GM18861 (cell line): ENCODE data around the gene ATF4.
"Not testable (repeated sequence)": the region's sequence is repeated elsewhere in the genome, so short reads cannot be mapped to it uniquely, and the experiment has no call there.

Experiments used
- ATAC-seq: cut with Tn5 transposase; IDR thresholded peaks from one replicate; pipeline ENCODE4 v1.9.1; 2021; ENCODE audit not compliant: unreplicated experiment

The ATF4 gene

DNA sequence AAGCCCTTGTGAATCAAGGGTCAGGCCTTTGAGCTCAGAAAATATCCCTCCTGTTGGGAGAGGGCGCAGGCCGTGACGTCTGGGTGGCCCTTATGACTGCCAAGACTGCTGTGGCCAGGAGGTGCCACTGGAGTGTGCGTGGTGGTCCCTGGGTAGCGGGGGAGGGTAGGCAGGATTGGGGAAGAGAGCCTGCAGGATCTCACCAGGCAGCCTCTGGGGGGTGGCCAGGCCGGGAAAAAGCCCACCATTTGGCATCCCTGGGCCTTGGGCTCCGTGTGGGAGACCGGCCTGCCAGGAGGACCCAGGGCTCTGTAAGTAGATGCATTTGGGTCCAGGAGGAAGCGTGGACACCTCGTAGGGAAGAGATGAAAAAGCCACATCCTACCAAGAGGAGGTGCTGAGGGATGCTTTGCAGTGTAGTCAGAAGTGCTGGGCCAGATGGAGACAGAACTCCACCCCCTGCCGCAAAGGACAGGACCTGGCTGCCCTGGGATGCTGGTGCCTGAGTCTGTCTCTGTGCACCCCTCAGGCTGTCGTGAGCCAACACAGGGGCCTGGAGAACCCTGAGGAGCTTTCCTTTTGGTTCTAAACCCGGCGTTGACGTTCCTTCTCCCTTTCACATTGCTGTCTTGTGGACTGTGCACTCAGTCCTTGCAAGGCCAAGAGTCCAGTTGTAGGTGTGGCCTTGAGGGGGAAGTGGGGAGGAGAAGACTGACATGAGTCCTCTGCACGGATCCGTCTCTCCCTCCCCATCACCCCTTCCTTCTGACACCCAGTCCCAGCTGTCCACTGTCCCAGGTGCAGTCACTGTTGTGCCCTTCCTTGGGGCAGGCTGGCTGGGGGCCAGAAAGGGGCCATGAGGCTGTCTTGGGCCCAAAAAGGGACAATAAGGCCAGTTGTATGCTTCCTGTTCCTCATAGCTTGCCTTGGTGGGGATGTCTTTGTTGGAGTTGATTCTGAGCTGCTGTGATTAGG, 31.0 kb upstream of the ATF4 start:
- no peak for ATAC-seq

GRCh38 chr22:39490135-39490798, 30.1 kb upstream of the ATF4 start:
- peak; percentile 65 for ATAC-seq

GRCh38 chr22:39490966-39491680, 29.2 kb upstream of the ATF4 start:
- ATAC-seq: no peak

GRCh38 chr22:39491696-39492095, 28.7 kb upstream of the ATF4 start:
- no peak for ATAC-seq

GRCh38 chr22:39492186-39492585, 28.2 kb upstream of the ATF4 start:
- no peak for ATAC-seq

- no peak for ATAC-seq
These were observed 26.6 kb upstream of the ATF4 start for GRCh38 chr22:39493759-39494158.

GRCh38 chr22:39494471-39495120, 25.8 kb upstream of the ATF4 start:
- ATAC-seq: no peak

- no peak for ATAC-seq
These were observed 24.1 kb upstream of the ATF4 start for GRCh38 chr22:39496131-39496838.

DNA sequence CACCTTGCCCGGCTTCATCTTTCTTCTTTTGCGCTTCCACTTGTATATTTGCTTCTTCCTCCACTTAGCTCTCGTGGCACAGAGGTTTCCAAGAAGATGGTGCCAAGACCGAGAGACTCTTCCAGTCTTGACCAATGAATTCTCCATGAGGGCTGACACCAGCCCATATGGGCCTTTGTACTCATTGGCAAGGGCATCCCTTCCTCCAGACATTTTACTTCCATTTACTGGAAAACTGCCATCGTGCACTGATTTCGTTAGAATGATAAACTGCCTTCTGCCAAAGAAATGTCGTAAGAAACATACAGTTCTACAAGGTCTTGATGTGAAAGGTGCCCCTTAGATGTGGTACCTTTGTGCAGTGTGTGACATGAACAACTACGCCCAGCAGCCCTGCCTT, 22.9 kb upstream of the ATF4 start:
- no peak for ATAC-seq

DNA sequence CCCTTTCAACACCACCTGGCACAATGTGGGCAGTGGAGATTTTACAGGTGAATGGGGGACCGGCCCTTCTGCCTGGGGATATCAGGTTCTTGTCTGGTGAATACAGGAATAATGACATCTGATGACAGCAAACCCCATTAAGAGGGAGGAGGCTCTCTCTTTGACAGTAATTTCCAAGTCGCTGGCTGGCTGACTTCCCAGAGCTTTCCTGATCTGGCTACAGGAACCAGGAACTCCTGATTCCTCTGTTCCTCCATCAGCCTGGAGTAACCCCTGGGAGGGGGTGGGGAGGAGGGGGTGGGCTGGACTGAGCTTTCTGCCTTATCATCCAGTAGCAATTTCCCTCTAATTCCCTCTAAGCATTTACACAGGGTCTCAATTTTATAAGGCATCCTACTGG, 22.0 kb upstream of the ATF4 start:
- no peak for ATAC-seq

DNA sequence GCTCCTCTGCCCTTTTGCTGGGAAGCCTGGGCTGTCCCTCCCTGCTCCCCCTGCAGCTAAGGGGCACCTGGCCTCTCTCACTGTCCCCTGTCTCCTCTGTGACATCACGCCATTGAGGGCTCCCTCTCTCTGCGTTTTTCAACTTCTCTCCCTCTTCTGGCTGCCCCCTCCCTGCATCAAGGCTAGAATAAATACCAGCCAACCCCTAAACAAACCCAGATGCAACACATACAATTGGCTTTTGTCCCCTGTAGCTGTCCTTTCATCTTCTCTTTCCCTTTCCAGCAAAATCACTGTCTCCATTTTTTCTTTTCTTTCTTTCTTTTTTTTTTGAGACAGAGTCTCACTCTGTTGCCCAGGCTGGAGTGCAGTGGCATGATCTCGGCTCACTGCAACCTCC, 21.6 kb upstream of the ATF4 start:
- ATAC-seq: no peak

DNA sequence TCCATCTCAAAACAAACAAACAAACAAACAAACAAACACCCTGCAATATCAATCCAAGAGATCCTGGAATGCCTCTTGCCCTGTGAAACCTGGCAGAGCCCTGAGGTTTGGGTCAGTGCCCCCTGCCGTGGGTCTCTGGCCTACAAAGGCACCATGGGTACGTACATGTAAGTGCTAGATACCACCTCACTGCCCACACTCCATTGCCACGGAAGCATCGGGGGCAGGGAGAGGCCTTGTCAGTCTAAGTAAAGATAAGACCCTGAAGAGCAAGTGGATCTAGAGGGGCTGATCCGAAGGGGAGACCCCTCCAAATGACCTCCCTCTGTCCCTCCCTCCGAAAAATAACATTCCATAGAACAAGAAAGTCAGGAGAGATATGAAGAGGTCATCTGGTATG, 20.3 kb upstream of the ATF4 start:
- no peak for ATAC-seq

DNA sequence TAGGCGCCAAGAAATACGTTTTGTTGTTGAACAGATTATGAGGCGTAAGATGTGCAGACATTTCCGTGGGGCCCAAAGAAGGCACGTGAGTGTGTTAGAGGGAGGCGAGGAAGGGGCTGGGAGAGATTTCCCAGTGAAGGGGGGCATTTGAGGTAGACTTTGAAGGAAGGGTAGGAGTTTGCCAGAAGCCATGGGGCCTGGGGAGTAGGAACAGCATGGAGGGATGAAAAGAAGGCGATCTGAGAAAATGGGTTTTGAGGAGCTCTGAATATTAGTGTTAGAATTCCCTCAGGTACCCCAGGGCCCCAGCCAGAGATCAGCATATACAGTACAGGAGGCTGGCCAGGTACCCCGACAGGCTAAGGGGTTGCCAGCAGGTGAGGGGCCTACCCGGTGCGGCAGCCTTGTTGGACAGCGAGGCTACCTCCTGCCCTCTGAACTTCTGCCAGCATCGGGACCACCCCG, 18.7 kb upstream of the ATF4 start:
- ATAC-seq: no peak

DNA sequence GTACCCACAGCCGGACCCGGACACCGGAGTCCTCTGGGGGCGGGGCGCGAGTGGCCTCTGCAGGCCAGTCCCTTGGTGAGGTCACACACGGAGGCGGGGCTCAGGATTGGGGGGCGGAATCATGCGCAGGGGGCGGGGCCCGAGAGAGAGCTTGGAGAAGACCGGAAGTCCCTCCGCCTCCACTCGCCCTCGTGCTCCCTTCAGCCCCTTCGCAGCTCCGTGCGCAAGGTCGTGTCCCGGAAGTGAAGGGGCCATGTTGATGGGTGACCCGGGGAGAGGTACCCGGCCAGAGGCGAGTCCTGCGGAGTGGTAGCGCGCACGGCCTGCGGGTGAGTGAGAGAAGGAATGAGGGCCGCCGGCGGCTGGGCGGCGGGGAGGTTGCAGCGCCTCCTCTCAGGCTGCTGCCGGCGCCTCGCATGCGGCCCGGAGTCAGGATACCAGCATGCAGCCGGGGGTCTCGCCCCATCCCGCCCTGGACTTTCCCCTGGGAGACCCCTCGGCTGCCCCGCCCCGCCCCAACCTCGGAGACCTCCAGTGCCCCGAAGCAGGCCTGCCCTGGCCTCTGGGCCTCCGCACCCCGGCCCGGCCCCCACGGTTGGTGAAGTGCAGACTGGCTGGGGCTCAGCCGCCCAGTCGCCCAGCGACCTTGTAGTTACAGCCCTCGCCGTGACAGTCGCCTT, 18.1 kb upstream of the ATF4 start, which contains the start of gene MIEF1:
TSS of gene MIEF1 (plus strand) at position 182 of the 680 bp plus-strand sequence. CDS start 9,005 bp downstream, outside the sequence.
- peak; percentile 73 for ATAC-seq

DNA sequence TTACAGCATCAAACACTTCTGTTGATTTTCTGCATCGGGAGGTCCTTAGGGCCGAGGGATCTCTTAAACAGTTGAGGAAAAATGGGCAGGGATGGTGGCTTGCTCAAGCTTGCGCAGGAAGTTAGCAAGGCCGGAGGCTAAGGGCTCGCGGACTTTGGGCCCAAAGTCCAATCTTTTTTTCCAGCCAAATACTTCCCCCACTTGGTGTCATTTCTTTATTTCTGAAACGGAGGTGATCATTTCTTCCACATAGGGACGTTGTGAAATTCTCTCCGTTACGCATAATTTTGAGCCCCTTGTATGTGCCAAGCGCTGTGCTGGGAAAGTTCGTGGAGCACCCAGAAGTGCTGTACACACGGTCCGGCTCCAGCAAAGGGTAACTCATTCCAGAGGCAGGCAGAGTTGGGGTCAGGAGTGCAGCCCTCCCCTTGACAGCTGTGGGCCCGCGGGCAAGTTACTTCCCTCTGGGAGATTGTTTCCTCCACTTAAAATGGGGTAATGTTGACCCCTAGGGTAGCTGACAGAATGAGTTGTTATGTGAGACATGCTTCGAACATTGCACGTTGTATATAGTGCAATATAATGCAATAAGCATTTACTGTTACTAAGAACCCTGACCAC, 17.5 kb upstream of the ATF4 start:
- peak; percentile 7 for ATAC-seq

DNA sequence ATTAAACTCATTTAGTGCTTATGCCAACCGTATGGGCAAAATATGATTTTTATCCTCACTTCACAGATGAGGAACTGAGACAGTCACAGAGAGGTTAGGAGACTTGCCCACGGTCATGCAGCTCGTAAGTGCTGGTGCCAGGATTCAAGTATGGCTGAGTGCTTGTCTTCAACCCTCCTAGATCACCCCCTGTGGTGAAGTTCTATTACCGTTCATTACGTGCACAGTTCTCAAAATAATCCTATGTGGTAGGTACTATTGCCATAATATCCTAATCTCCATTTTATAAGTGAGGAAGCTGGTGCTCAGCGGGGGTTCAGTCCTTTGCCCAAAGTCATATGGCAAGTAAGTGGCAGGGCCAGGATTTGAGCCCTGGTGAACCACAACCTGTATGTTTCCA, 16.7 kb upstream of the ATF4 start:
- ATAC-seq: no peak

GRCh38 chr22:39504071-39504470, 16.3 kb upstream of the ATF4 start:
- ATAC-seq: no peak

GRCh38 chr22:39507021-39507420, 13.3 kb upstream of the ATF4 start:
- ATAC-seq: not testable (repeated sequence)

GRCh38 chr22:39508393-39508792, 12.0 kb upstream of the ATF4 start:
- no peak for ATAC-seq
